BJ (cell line): Measurements from ENCODE around the gene ZMAT1. TPM values are rescaled to one million over a fixed set of nuclear protein-coding genes. Genes with fewer than 3 reads are reported as not detected.

ENCODE experiments used
- CTCF ChIA-PET: fragments of 350-600 bp; formaldehyde crosslinking; extraction: SDS; loops from one replicate; lab custom pipeline; 2021; ENCODE audit warnings: antibody characterized with exemption, inconsistent platforms; lab: Yijun Ruan, JAX
- POLR2A ChIA-PET: fragments of 300-600 bp; sonication (Branson Sonifier 250); formaldehyde crosslinking; extraction: SDS; loops from one replicate; lab custom pipeline; 2021; ENCODE audit warnings: antibody characterized with exemption; lab: Charles Lee
- DNase-seq: peaks from one replicate; pipeline ENCODE4 v3.0.0-alpha.2; 2011; ENCODE audit warnings: low read depth
- H3K27me3 ChIP-seq: 2 replicates; pipeline ENCODE4 v1.6.0; 2011; ENCODE audit warnings: low read length; ENCODE audit not compliant: control insufficient read depth, insufficient read depth
- H3K36me3 ChIP-seq: 2 replicates; pipeline ENCODE4 v1.5.1; 2011; ENCODE audit warnings: low read length; ENCODE audit not compliant: control insufficient read depth, insufficient read depth
- H3K4me3 ChIP-seq: 2 replicates; pipeline ENCODE4 v1.5.1; 2011; ENCODE audit warnings: low read depth, mild to moderate bottlenecking, control low read depth, low read length
- polyA plus RNA-seq: library from polyadenylated mRNA; depleted of rRNA; stranded (reverse); fragments of >200 nt; gene quantifications from 2 replicates; pipeline ENCODE4 v1.2.3, GENCODE V29; 2011
- TF ChIP-seq, protein P1 (sequence below): IDR thresholded peaks from 2 replicates; pipeline ENCODE4 v1.5.1; 2011; ENCODE audit warnings: low read depth, mild to moderate bottlenecking, control low read depth, inconsistent platforms, low read length, moderate library complexity; ENCODE audit not compliant: insufficient read depth

The ZMAT1 gene
- polyA plus RNA-seq, 1 experiment = 0.99 TPM

DNA sequence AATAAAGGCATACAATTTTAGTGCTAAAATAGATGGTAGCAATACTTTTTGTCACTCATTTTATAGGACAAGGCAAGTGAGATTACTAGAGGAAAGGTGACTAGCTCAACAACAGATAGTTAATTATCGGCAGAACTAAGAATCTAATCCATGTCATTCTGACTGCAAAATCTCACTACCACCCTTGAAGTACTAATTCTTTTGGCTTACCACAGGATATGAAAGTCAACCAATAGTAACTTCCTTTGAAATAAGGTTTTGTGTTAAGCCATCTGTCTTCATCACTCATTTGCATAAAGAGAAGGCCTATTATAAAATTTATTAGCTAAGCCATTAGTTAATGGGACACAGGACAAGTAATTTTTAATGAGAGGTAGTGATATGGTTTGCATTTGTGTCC lies 25.3 kb upstream of the ZMAT1 start:
- Histone ChIP-seq H3K27me3 (no peaks in the 10 kb centered on the region), H3K36me3 (no peaks in the 10 kb centered on the region), H3K4me3 (no peak overlapping the region)
- no peak for DNase-seq
- POLR2A ChIA-PET = no interaction called here
- CTCF ChIA-PET = no interaction called here
- TF ChIP-seq, protein P1, sequence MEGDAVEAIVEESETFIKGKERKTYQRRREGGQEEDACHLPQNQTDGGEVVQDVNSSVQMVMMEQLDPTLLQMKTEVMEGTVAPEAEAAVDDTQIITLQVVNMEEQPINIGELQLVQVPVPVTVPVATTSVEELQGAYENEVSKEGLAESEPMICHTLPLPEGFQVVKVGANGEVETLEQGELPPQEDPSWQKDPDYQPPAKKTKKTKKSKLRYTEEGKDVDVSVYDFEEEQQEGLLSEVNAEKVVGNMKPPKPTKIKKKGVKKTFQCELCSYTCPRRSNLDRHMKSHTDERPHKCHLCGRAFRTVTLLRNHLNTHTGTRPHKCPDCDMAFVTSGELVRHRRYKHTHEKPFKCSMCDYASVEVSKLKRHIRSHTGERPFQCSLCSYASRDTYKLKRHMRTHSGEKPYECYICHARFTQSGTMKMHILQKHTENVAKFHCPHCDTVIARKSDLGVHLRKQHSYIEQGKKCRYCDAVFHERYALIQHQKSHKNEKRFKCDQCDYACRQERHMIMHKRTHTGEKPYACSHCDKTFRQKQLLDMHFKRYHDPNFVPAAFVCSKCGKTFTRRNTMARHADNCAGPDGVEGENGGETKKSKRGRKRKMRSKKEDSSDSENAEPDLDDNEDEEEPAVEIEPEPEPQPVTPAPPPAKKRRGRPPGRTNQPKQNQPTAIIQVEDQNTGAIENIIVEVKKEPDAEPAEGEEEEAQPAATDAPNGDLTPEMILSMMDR = no peak

DNA sequence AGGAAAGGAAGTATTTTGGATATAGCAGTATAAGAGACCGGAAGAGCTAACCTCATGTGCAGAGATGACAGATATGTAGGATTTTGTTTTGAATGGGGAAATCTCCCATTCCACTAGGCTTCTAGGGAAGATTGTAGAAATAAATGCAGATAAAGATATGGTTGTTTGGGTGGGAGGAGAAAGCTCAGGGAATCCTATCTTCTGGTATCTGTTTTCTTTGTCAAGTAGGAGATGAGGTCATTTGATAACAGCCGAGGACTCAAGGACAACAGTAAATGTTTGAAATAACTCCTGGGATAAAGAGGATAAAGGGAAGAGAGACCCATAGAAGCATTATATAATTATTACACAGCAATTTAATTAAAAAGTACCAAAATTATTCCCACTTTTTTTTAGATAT lies 24.7 kb upstream of the ZMAT1 start:
- CTCF ChIA-PET = no interaction called here
- TF ChIP-seq, protein P1 = no peak

DNA sequence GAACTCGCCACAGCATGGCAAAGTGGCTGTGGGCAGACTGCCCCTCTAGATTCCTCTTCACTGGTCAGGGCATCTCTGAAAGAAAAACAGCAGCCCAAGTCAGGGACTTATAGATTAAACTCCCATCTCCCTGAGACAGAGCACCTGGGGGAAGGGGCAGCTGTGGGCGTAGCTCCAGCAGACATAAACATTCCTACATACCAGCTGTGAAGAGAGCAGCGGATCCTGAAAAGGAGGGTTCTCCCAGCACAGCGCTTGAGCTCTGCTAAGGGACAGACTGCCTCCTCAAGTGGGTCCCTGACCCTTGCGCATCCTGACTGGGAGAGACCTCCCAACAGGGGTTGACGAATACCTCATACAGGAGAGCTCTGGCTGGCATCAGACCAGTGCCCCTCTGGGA lies 18.8 kb upstream of the ZMAT1 start:
- CTCF ChIA-PET = no interaction called here
- DNase-seq = no peak

More for the DNA sequence above, 24.7 kb upstream of the ZMAT1 start:
- POLR2A ChIA-PET = no interaction called here
- no peaks in the 10 kb centered on the region for H3K27me3 ChIP-seq
- no peak for DNase-seq
- H3K4me3 ChIP-seq = no peak overlapping the region
- no peaks in the 10 kb centered on the region for H3K36me3 ChIP-seq

DNA sequence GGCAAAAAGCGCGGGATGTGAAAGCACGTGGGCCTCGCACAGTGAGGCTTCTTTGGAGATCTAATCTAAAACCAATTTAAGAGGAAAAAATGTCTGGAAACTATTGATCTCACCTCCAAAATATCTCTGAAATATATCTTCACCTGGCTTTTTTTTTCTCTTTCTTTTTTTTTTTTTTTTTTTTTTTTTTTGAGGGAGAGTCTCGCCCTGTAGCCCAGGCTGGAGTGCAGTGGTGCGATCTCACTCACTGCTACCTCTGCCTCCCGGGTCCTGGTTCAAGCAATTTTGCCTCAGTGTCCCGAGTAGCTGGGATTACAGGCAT lies 383 bp upstream of the ZMAT1 start:
- no peak for DNase-seq
- Histone ChIP-seq H3K27me3 (no peaks in the 10 kb centered on the region), H3K36me3 (no peaks in the 10 kb centered on the region), H3K4me3 (peak overlapping the region; percentile 47)
- ChIA-PET CTCF (no interaction called here), POLR2A (no interaction called here)
- TF ChIP-seq, protein P1 = no peak

More for the DNA sequence above, 18.8 kb upstream of the ZMAT1 start:
- Histone ChIP-seq H3K36me3 (no peaks in the 10 kb centered on the region), H3K4me3 (no peak overlapping the region), H3K27me3 (no peaks in the 10 kb centered on the region)
- TF ChIP-seq, protein P1 = no peak
- POLR2A ChIA-PET = no interaction called here

DNA sequence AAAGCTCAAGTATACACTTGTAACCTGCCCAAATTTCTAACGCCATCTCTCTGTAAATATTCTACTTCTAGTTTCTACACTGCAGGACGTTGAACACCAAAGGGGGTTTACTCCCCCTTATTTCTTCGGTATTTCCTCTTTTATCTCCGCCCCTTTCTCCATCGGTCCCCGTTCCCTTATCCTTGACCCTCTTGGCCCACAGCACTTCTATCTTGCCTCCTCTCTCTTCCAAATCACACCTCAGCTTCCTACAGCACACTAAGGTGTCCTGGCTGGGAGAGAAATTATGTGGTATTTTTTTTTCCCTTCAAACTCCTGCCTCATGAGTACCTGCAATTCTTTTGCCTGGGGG lies 715 bp downstream of the ZMAT1 start:
- POLR2A ChIA-PET = no interaction called here
- DNase-seq = no peak
- H3K4me3 ChIP-seq = peak overlapping the region; percentile 47
- TF ChIP-seq, protein P1 = no peak
- CTCF ChIA-PET = no interaction called here
- H3K36me3 ChIP-seq = no peaks in the 10 kb centered on the region
- no peaks in the 10 kb centered on the region for H3K27me3 ChIP-seq
